AG20443 (cell line): ENCODE data around the gene ADAMTS16.

ENCODE experiments used
- DNase-seq: peaks from one replicate; pipeline ENCODE4 v3.0.0; 2012; ENCODE audit warnings: low spot score, mixed read lengths

The ADAMTS16 gene

GRCh38 chr5:5344606-5345005 is 204.5 kb downstream of the ADAMTS16 start:
- DNase-seq, result no peak

GRCh38 chr5:5347442-5347841 is 207.3 kb downstream of the ADAMTS16 start:
- no peak for DNase-seq

- DNase-seq, result no peak
Measured at GRCh38 chr5:5348135-5348534, 208.0 kb downstream of the ADAMTS16 start.

GRCh38 chr5:5348576-5348975 is 208.4 kb downstream of the ADAMTS16 start:
- DNase-seq, result no peak

- DNase-seq, result no peak
Measured at GRCh38 chr5:5350101-5350500, 210.0 kb downstream of the ADAMTS16 start.

GRCh38 chr5:5351288-5351979 is 211.3 kb downstream of the ADAMTS16 start:
- DNase-seq, result no peak

GRCh38 chr5:5352675-5353074 is 212.5 kb downstream of the ADAMTS16 start:
- no peak for DNase-seq

- DNase-seq, result no peak
Measured at GRCh38 chr5:5353681-5354080, 213.6 kb downstream of the ADAMTS16 start.

- DNase-seq, result no peak
Measured at GRCh38 chr5:5356765-5357164, 216.6 kb downstream of the ADAMTS16 start.

GRCh38 chr5:5359618-5360017 is 219.5 kb downstream of the ADAMTS16 start:
- DNase-seq, result no peak

GRCh38 chr5:5360363-5360940 is 220.3 kb downstream of the ADAMTS16 start:
- no peak for DNase-seq

GRCh38 chr5:5360941-5361520 is 220.9 kb downstream of the ADAMTS16 start:
- DNase-seq, result no peak

GRCh38 chr5:5363045-5363444 is 222.9 kb downstream of the ADAMTS16 start:
- DNase-seq, result no peak

GRCh38 chr5:5364932-5365331 is 224.8 kb downstream of the ADAMTS16 start:
- DNase-seq, result no peak

- DNase-seq, result no peak
Measured at GRCh38 chr5:5367739-5368138, 227.6 kb downstream of the ADAMTS16 start.

GRCh38 chr5:5369051-5369605 is 229.0 kb downstream of the ADAMTS16 start:
- DNase-seq, result no peak
